Measurements from ENCODE around the gene PEG3.

- TF ChIP-seq CTCF (conservative IDR thresholded peaks at IDR 0.05) = no peak
- no peak for TF ChIP-seq ZFX (IDR thresholded peaks at IDR 0.05)
Measured at GRCh38 chr19:56806639-56807038, 33.9 kb downstream of the PEG3 start.

All from C4-2B (cell line).